Measurements from ENCODE around the gene TSPAN31. TPM values are rescaled to one million over a fixed set of nuclear protein-coding genes. Genes with fewer than 3 reads are reported as not detected.

The TSPAN31 gene
- total RNA-seq, 2 experiments from 2014 or later: 21.8 to 23.0 TPM

DNA sequence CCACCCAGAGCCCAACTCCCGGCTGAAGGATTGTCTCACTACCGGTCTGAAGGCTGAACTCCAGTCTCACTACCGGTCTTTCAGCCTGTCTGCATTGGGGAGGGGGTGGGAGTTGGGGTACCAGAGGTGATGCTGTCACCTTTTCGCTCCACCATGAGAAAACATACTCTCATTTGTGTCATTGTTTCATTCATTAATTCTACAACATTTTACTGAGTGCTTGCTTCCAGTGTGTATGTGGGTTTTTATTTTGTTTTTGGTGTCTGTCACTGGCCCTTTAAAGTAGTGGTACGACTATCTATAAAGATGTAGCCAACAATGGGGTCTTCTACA, 7.8 kb downstream of the TSPAN31 start:
- peak overlapping the region; percentile 74 for H3K27ac Mint-ChIP-seq
- DNase-seq: no peak
- ChIA-PET POLR2A (interaction anchor here (0.9 to 1.3 kb wide), 8 partner anchors 11 to 1064 kb away, joined by 3 to 10 read pairs (median 3); partner anchors contain the start of genes EEF1AKMT3, METTL1, PTGES3 and SHMT2), CTCF (no interaction called here)
- H3K27me3 Mint-ChIP-seq: peaks cover 3% of the 10 kb centered on the region
- H3K36me3 Mint-ChIP-seq (ENCODE audit: low read depth): peaks cover 37% of the 10 kb centered on the region
- H3K9me3 Mint-ChIP-seq: no peaks in the 10 kb centered on the region
- H3K4me1 Mint-ChIP-seq: peaks cover 57% of the 10 kb centered on the region
- H3K4me3 Mint-ChIP-seq: peak overlapping the region; percentile 95

DNA sequence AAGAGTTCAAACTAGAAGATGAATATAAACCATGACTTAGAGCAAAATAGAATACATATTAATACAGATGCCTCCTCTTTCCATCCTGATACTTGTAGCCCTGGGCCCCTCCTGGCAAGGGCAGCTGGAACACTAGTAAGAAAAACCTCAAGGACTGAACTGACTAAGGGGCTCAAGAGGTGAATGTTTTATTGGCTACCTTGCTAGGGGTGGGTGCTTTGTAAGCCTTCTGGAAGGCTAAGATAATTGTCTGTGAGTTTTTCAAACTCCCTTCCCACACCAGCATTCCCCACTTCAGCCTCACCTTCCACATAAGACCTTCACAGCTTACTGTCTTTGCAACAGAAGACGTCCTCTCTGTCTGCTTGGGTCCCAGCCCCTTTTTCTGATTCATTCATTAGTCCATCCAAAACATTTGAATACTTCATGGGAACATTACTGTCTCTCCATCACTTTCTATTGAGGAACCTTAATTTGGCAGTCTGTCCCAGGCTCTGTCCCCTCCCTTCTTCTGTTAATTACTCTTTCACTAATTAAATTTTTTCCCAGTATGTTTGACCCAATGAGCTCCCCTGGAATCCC, 9.0 kb downstream of the TSPAN31 start:
- DNase-seq: no peak
- peaks cover 61% of the 10 kb centered on the region for H3K4me1 Mint-ChIP-seq
- H3K36me3 Mint-ChIP-seq (ENCODE audit: low read depth): peaks cover 35% of the 10 kb centered on the region
- peak overlapping the region; percentile 81 for H3K27ac Mint-ChIP-seq
- peaks cover 3% of the 10 kb centered on the region for H3K27me3 Mint-ChIP-seq
- peak overlapping the region; percentile 93 for H3K4me3 Mint-ChIP-seq
- ChIA-PET CTCF (no interaction called here), POLR2A (interaction anchor here (1.0 to 1.4 kb wide), 3 partner anchors 9 to 18 kb away, joined by 3 to 5 read pairs (median 3); partner anchors contain the start of genes EEF1AKMT3, METTL1 and TSPAN31)
- H3K9me3 Mint-ChIP-seq: no peaks in the 10 kb centered on the region

DNA sequence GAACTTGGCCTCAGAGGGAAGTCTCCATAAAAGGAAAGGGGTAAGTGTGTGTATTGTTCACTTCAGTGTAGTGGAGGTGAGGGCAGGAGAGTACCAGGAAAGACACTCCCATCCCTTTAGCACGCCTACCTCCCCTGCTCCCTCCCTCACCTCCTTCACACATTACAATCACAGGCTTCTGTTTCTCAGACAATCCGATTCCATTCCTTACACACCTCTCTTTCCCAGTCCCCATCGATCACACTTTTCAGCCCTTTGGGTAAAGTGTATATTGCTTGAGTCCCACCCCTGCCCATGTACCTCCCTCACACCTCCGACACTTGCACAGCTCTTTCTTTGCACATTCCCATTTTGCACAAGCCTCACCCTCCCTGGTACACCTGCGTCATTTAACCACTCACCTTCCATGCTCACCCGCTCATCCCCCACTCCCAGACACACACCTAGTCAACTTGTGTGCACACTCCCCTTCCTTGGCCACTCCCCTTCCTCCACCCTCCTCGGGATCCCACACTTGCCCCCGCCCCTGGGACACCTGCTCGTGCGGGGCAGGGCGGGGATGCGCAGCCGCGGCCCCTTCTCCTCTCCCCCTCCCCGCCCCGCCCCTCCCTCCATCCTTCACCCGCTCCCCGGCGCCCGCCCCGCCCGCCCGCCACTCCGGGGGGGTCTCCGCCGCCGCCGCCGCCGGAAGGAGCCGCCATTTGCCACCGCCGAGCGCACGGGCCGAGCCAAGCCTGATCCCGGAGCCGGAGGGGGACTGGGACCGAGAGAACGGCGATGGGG, 9.8 kb downstream of the TSPAN31 start, which contains the start of gene MARCHF9:
MARCHF9 (plus strand) TSS at position 693 of the 783 bp plus-strand sequence. CDS start 426 bp downstream, outside the sequence.
- Mint-ChIP-seq H3K27ac (peak within 1 kb of the TSS; percentile 81), H3K9me3 (no peaks in the 10 kb centered on the region), H3K27me3 (peaks cover 3% of the 10 kb centered on the region), H3K4me3 (peak within 1 kb of the TSS; percentile 93), H3K36me3 (ENCODE audit: low read depth) (peaks cover 34% of the 10 kb centered on the region), H3K4me1 (peaks cover 63% of the 10 kb centered on the region)
- DNase-seq: peak; percentile 88
- ChIA-PET CTCF (interaction anchor here (0.6 kb wide), 2 partner anchors 11 to 23 kb away, joined by 3 read pairs; no protein-coding TSS in a partner anchor), POLR2A (interaction anchor here (1.0 to 2.4 kb wide), 5 partner anchors 10 to 17 kb away, joined by 3 to 11 read pairs (median 3); partner anchors contain the start of genes EEF1AKMT3, METTL1 and TSPAN31)

DNA sequence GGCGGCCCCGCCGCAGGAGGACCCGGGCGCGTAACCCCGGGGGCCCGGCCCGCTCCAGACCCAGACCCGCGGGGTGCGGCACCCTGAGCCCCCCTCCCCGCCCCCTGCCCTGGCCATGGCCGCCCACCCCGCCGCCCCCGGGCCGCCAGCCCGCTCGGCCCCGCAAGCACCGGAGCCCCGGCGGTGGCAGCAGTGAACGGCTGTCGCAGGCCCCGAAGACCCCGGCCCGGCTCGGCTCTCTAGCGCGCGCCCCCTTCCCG, 10.3 kb downstream of the TSPAN31 start:
- Mint-ChIP-seq H3K4me3 (peak overlapping the region; percentile 28), H3K27ac (no peak overlapping the region), H3K4me1 (peaks cover 63% of the 10 kb centered on the region), H3K9me3 (no peaks in the 10 kb centered on the region), H3K36me3 (ENCODE audit: low read depth) (peaks cover 33% of the 10 kb centered on the region), H3K27me3 (peaks cover 3% of the 10 kb centered on the region)
- no peak for DNase-seq
- ChIA-PET POLR2A (interaction anchor here (1.0 to 2.4 kb wide), 2 partner anchors 9 to 10 kb away, joined by 3 to 11 read pairs; partner anchors contain the start of gene TSPAN31), CTCF (interaction anchor here (0.6 kb wide), 2 partner anchors 11 to 23 kb away, joined by 3 read pairs; no protein-coding TSS in a partner anchor)

DNA sequence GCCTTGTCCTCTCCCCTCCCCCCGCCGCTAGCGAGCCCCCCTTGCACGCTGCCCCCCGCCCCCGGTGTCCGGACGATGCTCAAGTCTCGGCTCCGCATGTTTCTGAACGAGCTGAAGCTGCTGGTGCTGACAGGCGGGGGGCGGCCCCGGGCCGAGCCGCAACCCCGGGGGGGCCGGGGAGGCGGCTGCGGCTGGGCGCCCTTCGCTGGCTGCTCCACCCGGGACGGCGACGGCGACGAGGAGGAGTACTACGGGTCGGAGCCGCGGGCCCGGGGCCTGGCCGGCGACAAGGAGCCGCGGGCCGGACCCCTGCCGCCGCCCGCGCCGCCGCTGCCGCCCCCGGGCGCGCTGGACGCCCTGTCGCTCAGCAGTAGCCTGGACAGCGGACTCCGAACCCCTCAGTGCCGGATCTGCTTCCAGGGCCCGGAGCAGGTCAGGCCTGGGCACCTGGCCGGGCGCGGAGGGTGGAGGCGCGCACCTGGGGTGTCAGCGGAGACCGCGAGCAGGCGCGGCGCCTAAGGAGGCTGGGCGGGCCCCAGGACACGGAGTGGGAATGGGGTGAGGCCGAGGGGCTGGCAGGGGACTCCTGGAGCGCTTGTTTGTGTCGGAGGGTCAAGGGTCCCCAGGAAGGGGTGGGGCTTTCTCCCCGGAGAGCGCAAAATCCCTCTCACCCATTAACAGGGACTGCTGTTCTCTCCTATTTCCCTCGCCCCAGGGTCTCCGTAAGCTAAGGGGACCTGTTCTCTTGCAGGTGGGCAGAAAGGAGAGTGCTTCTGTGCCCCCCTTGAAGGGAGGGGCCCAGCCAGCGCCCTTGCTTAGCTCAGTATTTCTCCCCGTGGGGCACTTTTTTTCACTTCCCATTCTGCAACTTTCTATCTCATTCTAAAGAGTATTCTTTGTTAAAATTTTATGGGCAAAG, 10.9 kb downstream of the TSPAN31 start:
- ChIA-PET CTCF (interaction anchor here (0.6 to 2.4 kb wide), 18 partner anchors 9 to 209 kb away, joined by 3 to 39 read pairs (median 12); partner anchors contain the start of genes CYP27B1, EEF1AKMT3, METTL1 and TSFM), POLR2A (interaction anchor here (1.0 to 2.4 kb wide), 8 partner anchors 9 to 185 kb away, joined by 3 to 13 read pairs (median 5); partner anchors contain the start of genes ATP23, TSFM and TSPAN31)
- Mint-ChIP-seq H3K4me3 (peak overlapping the region; percentile 78), H3K27me3 (peaks cover 3% of the 10 kb centered on the region), H3K9me3 (no peaks in the 10 kb centered on the region), H3K36me3 (ENCODE audit: low read depth) (peaks cover 28% of the 10 kb centered on the region), H3K4me1 (peaks cover 58% of the 10 kb centered on the region), H3K27ac (peak overlapping the region; percentile 8)
- peak; percentile 40 for DNase-seq

DNA sequence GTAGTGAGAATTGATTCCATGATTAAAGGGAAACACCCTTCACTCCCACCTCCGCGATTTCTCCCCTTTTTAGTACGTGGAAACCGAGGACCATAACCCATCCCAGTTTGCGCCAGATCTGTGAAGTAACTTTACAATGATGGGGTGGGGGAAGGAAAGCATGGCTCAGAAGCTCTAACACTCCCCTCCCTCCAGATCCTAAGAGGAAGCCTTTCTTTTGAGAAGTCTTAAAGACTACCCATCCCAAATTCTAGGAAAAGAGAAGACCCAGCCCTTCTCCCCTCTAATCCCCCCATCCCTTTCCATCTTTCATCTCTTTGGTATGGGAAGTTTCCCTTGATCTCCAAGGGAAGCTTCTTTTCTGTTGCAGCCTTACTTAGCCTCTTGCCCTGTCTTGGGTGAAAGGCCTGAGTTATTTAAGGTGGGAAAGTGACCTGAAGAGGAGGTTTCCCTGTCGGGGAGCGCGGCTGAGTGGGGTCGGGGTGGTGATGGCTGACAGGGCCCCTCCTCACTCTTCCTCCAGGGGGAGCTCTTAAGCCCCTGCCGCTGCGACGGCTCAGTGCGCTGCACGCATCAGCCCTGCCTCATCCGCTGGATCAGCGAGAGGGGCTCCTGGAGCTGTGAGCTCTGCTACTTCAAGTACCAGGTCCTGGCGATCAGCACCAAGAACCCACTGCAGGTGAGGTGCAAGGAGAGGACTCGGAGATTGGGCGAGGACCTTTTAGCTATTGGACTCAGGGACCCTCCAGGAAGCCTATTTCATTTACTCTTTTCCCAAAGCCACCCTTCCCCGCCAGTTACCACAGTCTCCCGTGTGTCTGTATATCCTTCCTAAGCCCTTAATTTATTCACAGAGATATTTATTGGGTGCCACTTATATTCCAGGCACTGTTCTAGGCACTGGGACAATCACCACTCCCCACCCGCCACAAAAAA, 11.8 kb downstream of the TSPAN31 start:
- Mint-ChIP-seq H3K27ac (peak overlapping the region; percentile 8), H3K4me3 (peak overlapping the region; percentile 78), H3K27me3 (peaks cover 3% of the 10 kb centered on the region), H3K9me3 (no peaks in the 10 kb centered on the region), H3K36me3 (ENCODE audit: low read depth) (peaks cover 21% of the 10 kb centered on the region), H3K4me1 (peaks cover 49% of the 10 kb centered on the region)
- DNase-seq: peak; percentile 74
- ChIA-PET CTCF (interaction anchor here (0.5 to 2.4 kb wide), 25 partner anchors 8 to 329 kb away, joined by 3 to 39 read pairs (median 6); partner anchors contain the start of genes CTDSP2, CYP27B1, EEF1AKMT3 and METTL1), POLR2A (interaction anchor here (0.6 to 2.4 kb wide), 10 partner anchors 8 to 184 kb away, joined by 3 to 13 read pairs (median 4); partner anchors contain the start of genes ATP23, PIP4K2C, TSFM and TSPAN31)

DNA sequence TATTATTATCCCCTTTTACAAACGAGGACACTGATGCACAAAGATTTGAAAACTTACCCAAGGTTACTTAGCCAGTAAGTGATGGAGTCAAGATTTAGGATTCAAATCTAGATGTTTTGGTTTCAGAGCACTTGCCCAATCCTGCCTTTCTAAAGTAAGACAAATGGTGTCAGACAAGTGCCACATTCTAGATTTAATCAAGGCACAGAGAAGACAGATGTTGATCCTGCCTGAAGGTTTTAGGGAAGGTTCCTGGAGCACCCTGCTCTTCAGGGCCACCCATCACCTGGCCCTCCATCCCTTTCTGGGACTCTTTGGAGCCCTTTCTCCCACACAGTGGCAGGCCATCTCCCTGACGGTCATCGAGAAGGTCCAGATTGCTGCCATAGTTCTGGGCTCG, 12.9 kb downstream of the TSPAN31 start:
- POLR2A ChIA-PET: no interaction called here

DNA sequence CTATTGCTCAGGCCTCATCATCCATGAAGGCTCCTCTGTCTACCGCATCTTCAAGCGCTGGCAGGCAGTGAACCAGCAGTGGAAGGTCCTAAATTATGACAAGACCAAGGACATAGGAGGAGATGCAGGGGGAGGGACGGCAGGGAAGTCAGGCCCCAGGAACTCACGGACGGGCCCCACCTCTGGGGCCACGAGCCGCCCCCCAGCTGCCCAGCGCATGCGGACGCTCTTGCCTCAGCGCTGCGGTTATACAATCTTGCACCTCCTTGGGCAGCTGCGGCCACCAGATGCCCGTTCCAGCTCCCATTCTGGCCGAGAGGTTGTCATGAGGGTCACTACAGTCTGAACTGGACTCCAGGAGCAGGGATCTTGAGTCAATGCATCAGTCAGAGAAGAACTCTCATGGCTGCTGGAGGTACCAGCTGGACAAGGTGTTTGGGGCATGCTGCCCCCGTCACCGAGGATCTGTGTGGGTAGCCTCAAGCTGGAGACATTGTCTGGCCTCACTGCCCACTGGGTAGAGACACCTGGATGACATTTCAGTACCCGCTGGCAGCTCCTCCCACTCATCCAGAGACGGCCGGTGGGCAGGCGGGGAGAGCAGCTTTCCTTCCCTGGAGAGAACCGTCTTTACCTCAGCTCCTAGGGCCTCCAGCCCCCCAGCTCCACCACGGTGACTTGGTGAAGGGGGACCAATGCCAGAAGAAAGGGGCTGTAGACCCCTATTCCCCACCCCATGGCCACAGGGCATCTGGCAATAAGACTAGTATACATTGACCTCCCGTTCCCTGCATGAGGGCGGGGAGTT, 13.9 kb downstream of the TSPAN31 start:
- CTCF ChIA-PET: interaction anchor here (1.0 to 2.3 kb wide), 15 partner anchors 9 to 147 kb away, joined by 3 to 10 read pairs (median 7); partner anchors contain the start of genes CYP27B1, EEF1AKMT3, METTL1 and TSFM
- H3K4me1 Mint-ChIP-seq: peaks cover 36% of the 10 kb centered on the region

More for the DNA sequence above, 12.9 kb downstream of the TSPAN31 start:
- peaks cover 3% of the 10 kb centered on the region for H3K27me3 Mint-ChIP-seq
- CTCF ChIA-PET: interaction anchor here (2.4 kb wide), 1 partner anchor 145 kb away, joined by 14 read pairs; no protein-coding TSS in a partner anchor
- no peak overlapping the region for H3K27ac Mint-ChIP-seq
- DNase-seq: no peak
- H3K36me3 Mint-ChIP-seq (ENCODE audit: low read depth): peaks cover 17% of the 10 kb centered on the region
- H3K9me3 Mint-ChIP-seq: no peaks in the 10 kb centered on the region
- peaks cover 40% of the 10 kb centered on the region for H3K4me1 Mint-ChIP-seq
- no peak overlapping the region for H3K4me3 Mint-ChIP-seq

DNA sequence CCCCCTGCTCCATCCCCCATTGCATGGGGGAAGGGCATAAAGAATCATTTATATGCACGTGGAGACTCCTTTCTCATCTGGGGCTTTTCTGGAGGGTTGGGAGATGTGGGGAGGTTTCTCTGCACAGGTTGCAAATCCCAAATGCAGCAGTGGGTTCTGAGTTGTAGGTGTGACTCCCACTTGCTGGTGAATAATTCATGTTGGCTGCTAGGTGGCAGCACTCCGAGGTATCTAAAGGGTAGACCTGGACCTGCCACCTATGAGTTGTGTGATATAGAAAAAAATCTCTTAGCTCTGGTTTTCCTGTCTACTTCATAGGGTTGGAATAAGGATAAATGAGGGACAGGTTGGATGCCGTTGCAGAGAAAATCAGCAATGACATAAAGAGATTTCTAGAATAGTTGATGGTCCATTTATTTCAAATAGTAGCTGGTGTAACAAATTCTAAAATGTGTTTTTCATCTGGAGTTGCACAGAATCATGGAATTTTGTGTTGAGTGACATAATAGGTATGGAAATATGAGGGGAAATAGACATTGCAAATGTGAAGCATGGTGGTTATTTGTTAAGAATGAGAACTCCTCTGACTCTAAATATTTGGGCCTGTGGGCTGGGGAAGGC, 14.6 kb downstream of the TSPAN31 start:
- ChIA-PET POLR2A (interaction anchor here (0.6 to 2.2 kb wide), 6 partner anchors 9 to 280 kb away, joined by 3 to 7 read pairs (median 4); partner anchors contain the start of genes ARHGAP9 and TSPAN31), CTCF (interaction anchor here (0.6 to 2.3 kb wide), 18 partner anchors 8 to 146 kb away, joined by 3 to 10 read pairs (median 6); partner anchors contain the start of genes CYP27B1, EEF1AKMT3, METTL1 and TSFM)
- DNase-seq: peak; percentile 48
- peaks cover 34% of the 10 kb centered on the region for H3K4me1 Mint-ChIP-seq
- H3K4me3 Mint-ChIP-seq: no peak overlapping the region
- H3K27ac Mint-ChIP-seq: no peak overlapping the region
- H3K9me3 Mint-ChIP-seq: no peaks in the 10 kb centered on the region
- H3K36me3 Mint-ChIP-seq (ENCODE audit: low read depth): peaks cover 17% of the 10 kb centered on the region
- peaks cover 2% of the 10 kb centered on the region for H3K27me3 Mint-ChIP-seq

More for the DNA sequence above, 13.9 kb downstream of the TSPAN31 start:
- DNase-seq: no peak
- no peaks in the 10 kb centered on the region for H3K9me3 Mint-ChIP-seq
- H3K27me3 Mint-ChIP-seq: peaks cover 3% of the 10 kb centered on the region
- POLR2A ChIA-PET: interaction anchor here (0.7 to 2.2 kb wide), 6 partner anchors 10 to 279 kb away, joined by 3 to 7 read pairs (median 4); partner anchors contain the start of genes ARHGAP9, TSFM and TSPAN31
- peaks cover 17% of the 10 kb centered on the region for H3K36me3 Mint-ChIP-seq (ENCODE audit: low read depth)
- H3K27ac Mint-ChIP-seq: no peak overlapping the region
- H3K4me3 Mint-ChIP-seq: no peak overlapping the region

DNA sequence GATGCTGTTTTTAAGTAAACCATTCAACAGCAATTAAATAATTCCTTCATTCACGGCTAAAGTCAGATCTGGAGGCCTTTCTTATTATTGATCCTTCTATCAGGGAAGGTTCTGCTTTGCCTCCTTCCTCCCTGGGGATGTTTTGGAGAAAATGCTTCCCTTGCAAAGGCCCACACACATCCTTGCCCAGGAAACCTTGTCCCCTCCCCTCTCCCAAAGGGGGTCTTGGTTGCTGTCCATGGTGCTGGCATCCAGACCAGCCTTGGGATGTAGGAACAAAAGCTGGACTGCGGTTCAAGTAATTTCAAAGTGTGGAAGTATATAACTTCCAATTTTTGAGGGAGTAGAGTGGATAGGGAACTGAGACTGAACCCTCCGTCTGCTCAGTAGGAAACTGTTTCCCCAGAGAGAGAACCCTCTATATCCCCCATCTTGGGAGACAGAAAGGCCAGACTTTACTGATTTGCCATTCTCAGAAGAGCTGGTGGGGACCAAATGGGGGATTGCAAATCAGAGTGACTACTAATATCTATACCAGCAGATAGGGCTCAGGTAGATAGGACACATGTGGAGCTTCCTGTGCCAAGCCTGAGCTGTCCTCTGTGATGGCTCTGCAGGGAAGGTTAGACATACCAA, 15.6 kb downstream of the TSPAN31 start:
- Mint-ChIP-seq H3K4me3 (no peak overlapping the region), H3K4me1 (peaks cover 40% of the 10 kb centered on the region), H3K27me3 (peaks cover 3% of the 10 kb centered on the region), H3K36me3 (ENCODE audit: low read depth) (peaks cover 17% of the 10 kb centered on the region), H3K27ac (no peak overlapping the region), H3K9me3 (no peaks in the 10 kb centered on the region)
- ChIA-PET CTCF (interaction anchor here (0.5 to 2.3 kb wide), 7 partner anchors 16 to 138 kb away, joined by 3 to 8 read pairs (median 4); partner anchors contain the start of gene TSPAN31), POLR2A (interaction anchor here (2.0 to 2.2 kb wide), 2 partner anchors 8 to 23 kb away, joined by 5 to 7 read pairs; no protein-coding TSS in a partner anchor)
- DNase-seq: no peak
